Gastrocnemius medialis (tissue), 4 donors: ENCODE data around the gene ADRA2B. TPM values are rescaled to one million over a fixed set of nuclear protein-coding genes. Genes with fewer than 3 reads are reported as not detected.

Experiments
- ATAC-seq, 2 donors: fragments of 150-250 bp; one replicate each; pipeline ENCODE4 v1.9.1; 2016
- DNase-seq, 2 donors: peaks; one replicate each; pipeline ENCODE4 v3.0.0-alpha.2; 2019
- H3K27ac ChIP-seq, 4 donors: fragments of 200-600 bp; sonication (generic); 1 replicate in 1 of 4; 2 replicates in 3 of 4; pipeline ENCODE4 v1.5.1; 2016 to 2018; ENCODE audit warnings: mild to moderate bottlenecking in 2 of 4, moderate library complexity in 1 of 4
- H3K27me3 ChIP-seq, 3 donors: fragments of 200-600 bp; sonication (generic) in 2 of 3; 1 replicate in 1 of 3; 2 replicates in 2 of 3; pipeline versions ENCODE4 v1.5.1 to v1.6.0; 2016 to 2019; ENCODE audit warnings: mild to moderate bottlenecking in 1 of 3, moderate library complexity in 1 of 3
- H3K36me3 ChIP-seq, 2 donors: fragments of 200-600 bp; sonication (generic) in 1 of 2; one replicate each; pipeline ENCODE4 v1.5.1; 2017 to 2018
- H3K4me1 ChIP-seq, 2 donors: fragments of 200-600 bp; sonication (generic) in 1 of 2; one replicate each; pipeline ENCODE4 v1.5.1; 2016 to 2017; ENCODE audit warnings: mild to moderate bottlenecking in 2 of 2
- H3K4me3 ChIP-seq, 4 donors: fragments of 200-600 bp; sonication (generic) in 3 of 4; 1 replicate in 1 of 4; 2 replicates in 3 of 4; pipeline ENCODE4 v1.5.1; 2016 to 2019; ENCODE audit warnings: mild to moderate bottlenecking in 2 of 4
- H3K9me3 ChIP-seq, 3 donors: fragments of 200-600 bp; sonication (generic) in 2 of 3; 1 replicate in 1 of 3; 2 replicates in 2 of 3; pipeline ENCODE4 v1.5.1; 2016 to 2019
- CTCF ChIP-seq, 5 experiments: fragments of 450-650 bp in 3 of 5; fragments of 200-600 bp in 2 of 5; sonication (generic) in 2 of 5; IDR thresholded peaks in 4 of 5; conservative IDR thresholded peaks in 1 of 5; 1 replicate in 4 of 5; 2 replicates in 1 of 5; pipeline ENCODE4 v1.5.1; 2016 to 2019; ENCODE audit warnings: antibody characterized with exemption in 5 of 5, mild to moderate bottlenecking in 3 of 5, moderate library complexity in 3 of 5
- POLR2A ChIP-seq, 2 donors: fragments of 450-650 bp; IDR thresholded peaks; one replicate each; pipeline ENCODE4 v1.6.1; 2017; ENCODE audit warnings: antibody characterized with exemption in 2 of 2, mild to moderate bottlenecking in 2 of 2, moderate library complexity in 2 of 2
- in situ Hi-C, 4 donors: fragments of 200-750 bp; cut with MboI; loops; one replicate each; pipeline versions ENCODE4 v1.15.0 to v1.8.0; 2017; ENCODE audit warnings: low sequenced_read_pairs in 4 of 4
- intact Hi-C: fragments of 100-400 bp; cut with DNase I; formaldehyde crosslinking; loops from one replicate; pipeline ENCODE4 v1.15.1; 2023; ENCODE audit warnings: low total_unique reads
- total RNA-seq, 4 donors: library from RNA; depleted of rRNA; stranded (reverse); fragments of >200 nt; gene quantifications; one replicate each; pipeline versions ENCODE4 v1.1.0 to v1.2.3, GENCODE V29; 2016

The ADRA2B gene
- total RNA-seq, 4 donors from 2014 or later, result 2.4 to 5.6 (median 3.6) TPM

- H3K36me3 ChIP-seq, result no peaks in the 10 kb centered on the region
- ATAC-seq, result no peak
- no peaks in the 10 kb centered on the region for H3K4me1 ChIP-seq
- intact Hi-C loops (loop anchor here (10.0 kb wide), 1 partner anchor 367 kb away; the partner anchor contains the start of gene NEURL3), in situ Hi-C loops (loop anchor here in 2 of 4 donors (25.0 kb wide), 2 partner anchors 125 to 375 kb away; partner anchors contain the start of genes CIAO1 (in 1 of the 2), NEURL3 (in 1 of the 2) and TMEM127 (in 1 of the 2))
- TF ChIP-seq CTCF (IDR thresholded peaks at IDR 0.05 in 4 of 5, conservative IDR thresholded peaks at IDR 0.05 in 1 of 5) (no peak), POLR2A (IDR thresholded peaks at IDR 0.05) (no peak)
- no peaks in the 10 kb centered on the region for H3K27me3 ChIP-seq
- no peaks in the 10 kb centered on the region for H3K9me3 ChIP-seq
- DNase-seq, result no peak
- H3K4me3 ChIP-seq, result no peak overlapping the region
- no peak overlapping the region for H3K27ac ChIP-seq
Measured at GRCh38 chr2:96137321-96138178, 21.2 kb upstream of the ADRA2B start.

GRCh38 chr2:96136129-96136720 is 19.9 kb upstream of the ADRA2B start:
- intact Hi-C loops (loop anchor here (10.0 kb wide), 1 partner anchor 369 kb away; the partner anchor contains the start of gene NEURL3), in situ Hi-C loops (loop anchor here in 2 of 4 donors (25.0 kb wide), 2 partner anchors 126 to 376 kb away; partner anchors contain the start of genes CIAO1 (in 1 of the 2), NEURL3 (in 1 of the 2) and TMEM127 (in 1 of the 2))

GRCh38 chr2:96135621-96136020 is 19.2 kb upstream of the ADRA2B start:
- no peaks in the 10 kb centered on the region for H3K9me3 ChIP-seq
- DNase-seq, result no peak
- H3K4me3 ChIP-seq, result no peak overlapping the region
- no peaks in the 10 kb centered on the region for H3K4me1 ChIP-seq
- intact Hi-C loops (loop anchor here (10.0 kb wide), 1 partner anchor 369 kb away; the partner anchor contains the start of gene NEURL3), in situ Hi-C loops (loop anchor here in 2 of 4 donors (25.0 kb wide), 2 partner anchors 127 to 377 kb away; partner anchors contain the start of genes CIAO1 (in 1 of the 2), NEURL3 (in 1 of the 2) and TMEM127 (in 1 of the 2))
- no peaks in the 10 kb centered on the region for H3K27me3 ChIP-seq
- H3K36me3 ChIP-seq, result no peaks in the 10 kb centered on the region
- no peak for TF ChIP-seq CTCF (IDR thresholded peaks at IDR 0.05 in 4 of 5, conservative IDR thresholded peaks at IDR 0.05 in 1 of 5)
- TF ChIP-seq POLR2A (IDR thresholded peaks at IDR 0.05), result no peak
- ATAC-seq, result no peak
- H3K27ac ChIP-seq, result no peak overlapping the region

More at GRCh38 chr2:96136129-96136720, 19.9 kb upstream of the ADRA2B start:
- TF ChIP-seq POLR2A (IDR thresholded peaks at IDR 0.05) (no peak), CTCF (IDR thresholded peaks at IDR 0.05 in 4 of 5, conservative IDR thresholded peaks at IDR 0.05 in 1 of 5) (no peak)
- Histone ChIP-seq H3K9me3 (no peaks in the 10 kb centered on the region), H3K4me1 (no peaks in the 10 kb centered on the region), H3K4me3 (no peak overlapping the region), H3K27ac (no peak overlapping the region), H3K27me3 (no peaks in the 10 kb centered on the region), H3K36me3 (no peaks in the 10 kb centered on the region)
- DNase-seq, result no peak
- ATAC-seq, result no peak

- intact Hi-C loops (loop anchor here (10.0 kb wide), 1 partner anchor 370 kb away; the partner anchor contains the start of gene NEURL3), in situ Hi-C loops (loop anchor here in 2 of 4 donors (25.0 kb wide), 2 partner anchors 127 to 377 kb away; partner anchors contain the start of genes CIAO1 (in 1 of the 2), NEURL3 (in 1 of the 2) and TMEM127 (in 1 of the 2))
- H3K36me3 ChIP-seq, result no peaks in the 10 kb centered on the region
Measured at GRCh38 chr2:96135171-96135570, 18.8 kb upstream of the ADRA2B start.

More at GRCh38 chr2:96135171-96135570, 18.8 kb upstream of the ADRA2B start:
- Histone ChIP-seq H3K4me1 (no peaks in the 10 kb centered on the region), H3K27me3 (no peaks in the 10 kb centered on the region), H3K4me3 (no peak overlapping the region), H3K27ac (no peak overlapping the region), H3K9me3 (no peaks in the 10 kb centered on the region)
- DNase-seq, result no peak
- ATAC-seq, result no peak
- TF ChIP-seq POLR2A (IDR thresholded peaks at IDR 0.05) (no peak), CTCF (IDR thresholded peaks at IDR 0.05 in 4 of 5, conservative IDR thresholded peaks at IDR 0.05 in 1 of 5) (no peak)
